Measurements from ENCODE around the gene KIF11. TPM values are rescaled to one million over a fixed set of nuclear protein-coding genes. Genes with fewer than 3 reads are reported as not detected.

The KIF11 gene
- total RNA-seq, 3 donors from 2014 or later = 4.6 to 6.3 (median 5.8) TPM

DNA sequence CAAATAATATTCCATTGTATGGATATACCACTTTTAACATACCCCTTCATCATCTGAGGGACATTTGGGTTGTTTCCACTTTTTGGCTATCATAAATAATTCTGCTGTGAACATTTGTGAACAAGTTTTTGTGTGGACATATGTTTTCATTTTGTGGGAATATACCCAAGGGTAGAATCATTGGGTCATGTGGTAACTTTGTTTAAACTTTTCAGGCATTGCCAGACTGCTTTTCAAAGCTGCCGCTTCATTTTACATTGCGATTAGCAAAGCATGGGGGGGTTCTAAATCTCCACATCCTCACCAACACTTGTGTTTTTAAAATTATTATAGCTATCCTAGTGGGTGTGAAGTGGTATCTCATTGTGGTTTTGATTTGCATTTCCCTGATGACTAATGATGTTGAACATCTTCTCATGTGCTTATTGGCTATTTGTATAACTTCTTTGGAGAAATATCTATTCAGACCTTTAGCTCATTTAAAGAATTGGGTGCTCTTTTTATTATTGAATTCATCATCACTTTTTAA, 88.4 kb downstream of the KIF11 start:
- Mint-ChIP-seq H3K27me3 (ENCODE audit: low read depth) (peaks cover 17% of the 10 kb centered on the region), H3K4me3 (no peak overlapping the region), H3K9me3 (peaks cover 5% of the 10 kb centered on the region), H3K4me1 (ENCODE audit: low read depth) (no peaks in the 10 kb centered on the region), H3K36me3 (ENCODE audit: insufficient read depth) (no peaks in the 10 kb centered on the region)
- no peak for ATAC-seq
- no peak for DNase-seq

- H3K36me3 Mint-ChIP-seq (ENCODE audit: insufficient read depth) = no peaks in the 10 kb centered on the region
- peaks cover 24% of the 10 kb centered on the region for H3K4me1 Mint-ChIP-seq (ENCODE audit: low read depth)
- H3K27me3 Mint-ChIP-seq (ENCODE audit: low read depth) = peaks cover 41% of the 10 kb centered on the region
- H3K4me3 Mint-ChIP-seq = peak overlapping the region; percentile 74
- H3K9me3 Mint-ChIP-seq = peaks cover 5% of the 10 kb centered on the region
- DNase-seq (no peak), ATAC-seq (no peak)
These were observed 95.6 kb downstream of the KIF11 start for GRCh38 chr10:92688573-92688926.

DNA sequence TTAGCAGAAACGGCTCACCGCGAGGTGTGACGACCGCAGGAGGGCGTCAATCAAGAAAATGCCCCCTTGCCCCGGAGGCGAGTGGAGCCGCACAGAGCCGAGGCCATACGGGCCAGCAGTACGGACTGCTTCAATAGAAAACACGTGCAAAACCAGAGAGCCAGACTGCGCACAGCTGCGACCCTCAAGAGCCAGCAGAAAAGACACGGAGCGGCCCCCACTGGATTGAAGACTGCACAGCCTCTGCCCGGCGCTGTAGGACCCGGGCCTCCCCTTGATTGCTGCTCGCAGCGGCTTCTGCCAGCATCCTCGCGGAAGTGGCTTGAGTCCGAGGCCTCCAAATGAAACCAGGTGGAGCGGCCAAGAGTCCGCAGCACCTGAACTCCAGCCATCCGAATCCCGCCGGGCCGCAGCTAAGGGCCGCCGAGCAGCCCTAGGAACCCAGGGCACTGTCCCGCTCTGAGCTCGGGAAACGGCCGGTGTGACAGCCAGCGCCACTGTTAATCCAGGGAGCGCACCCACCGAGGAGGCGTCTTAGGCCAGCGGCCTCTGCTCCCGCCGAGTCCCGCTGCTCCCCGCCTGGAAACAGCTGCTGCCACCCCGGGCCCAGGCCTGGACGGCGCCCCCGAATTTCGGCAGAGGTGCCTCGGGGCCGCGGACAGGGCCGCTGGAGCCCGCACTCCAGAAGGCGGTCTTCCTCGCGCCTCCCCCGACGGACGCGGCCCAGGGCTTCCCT, 96.2 kb downstream of the KIF11 start:
- Mint-ChIP-seq H3K4me1 (ENCODE audit: low read depth) (peaks cover 24% of the 10 kb centered on the region), H3K36me3 (ENCODE audit: insufficient read depth) (no peaks in the 10 kb centered on the region), H3K9me3 (peaks cover 5% of the 10 kb centered on the region), H3K4me3 (peak overlapping the region; percentile 74), H3K27me3 (ENCODE audit: low read depth) (peaks cover 42% of the 10 kb centered on the region)
- peak; percentile 18 to 20 for ATAC-seq
- DNase-seq = no peak

DNA sequence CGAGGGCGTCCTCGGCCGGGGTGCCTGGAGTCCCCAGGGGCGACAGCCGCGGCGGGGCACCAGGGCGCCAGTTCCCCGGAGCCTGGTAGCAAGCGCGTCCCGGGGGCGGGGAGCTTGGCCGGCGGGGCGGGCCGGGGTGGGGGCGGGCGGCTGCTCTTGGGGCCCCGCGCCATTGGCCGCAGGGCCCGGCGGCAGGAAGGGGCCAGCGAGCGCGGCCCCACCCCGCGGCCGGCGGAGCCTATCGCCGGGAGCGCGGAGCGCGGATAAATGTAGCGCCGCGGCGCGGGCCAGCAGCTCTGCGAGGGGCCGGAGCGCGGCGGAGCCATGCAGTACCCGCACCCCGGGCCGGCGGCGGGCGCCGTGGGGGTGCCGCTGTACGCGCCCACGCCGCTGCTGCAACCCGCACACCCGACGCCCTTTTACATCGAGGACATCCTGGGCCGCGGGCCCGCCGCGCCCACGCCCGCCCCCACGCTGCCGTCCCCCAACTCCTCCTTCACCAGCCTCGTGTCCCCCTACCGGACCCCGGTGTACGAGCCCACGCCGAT, 96.8 kb downstream of the KIF11 start, which contains the start of gene HHEX:
HHEX (plus strand) TSS at position 293 of the 548 bp plus-strand sequence; CDS start at position 325, 32 bp downstream.
- ATAC-seq = peak; percentile 66 to 73
- peaks cover 48% of the 10 kb centered on the region for H3K27me3 Mint-ChIP-seq (ENCODE audit: low read depth)

DNA sequence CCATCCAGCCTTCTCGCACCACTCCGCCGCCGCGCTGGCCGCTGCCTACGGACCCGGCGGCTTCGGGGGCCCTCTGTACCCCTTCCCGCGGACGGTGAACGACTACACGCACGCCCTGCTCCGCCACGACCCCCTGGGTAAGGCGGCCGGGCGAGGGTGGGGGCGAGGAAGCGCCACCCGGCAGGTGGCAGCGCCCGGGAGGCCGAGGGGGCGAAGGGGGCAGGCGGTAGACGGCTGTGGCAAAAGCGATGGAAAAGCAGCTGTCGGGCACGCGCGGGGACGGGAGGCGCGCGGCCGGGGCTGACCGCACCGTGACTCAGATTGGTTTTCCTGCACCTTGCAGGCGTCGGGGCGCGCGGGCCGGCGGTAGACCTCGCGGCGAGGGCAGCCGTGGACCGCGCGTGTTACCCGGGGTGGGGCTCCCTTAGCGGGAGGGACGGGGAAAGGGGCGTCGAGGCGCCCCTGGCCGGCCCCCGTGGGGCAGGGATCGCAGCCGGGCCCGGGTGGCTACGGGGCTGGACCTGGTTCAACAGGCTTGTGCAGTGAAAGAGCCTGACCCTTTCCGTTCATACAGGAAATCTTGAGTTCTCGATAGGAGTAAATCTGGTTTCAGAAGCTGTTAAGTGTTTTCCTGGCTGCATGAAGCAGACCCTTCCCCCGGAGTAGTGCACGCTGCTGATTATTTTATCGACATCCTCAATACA, 97.4 kb downstream of the KIF11 start:
- Mint-ChIP-seq H3K36me3 (ENCODE audit: insufficient read depth) (no peaks in the 10 kb centered on the region), H3K4me3 (peak overlapping the region; percentile 73), H3K4me1 (ENCODE audit: low read depth) (peaks cover 24% of the 10 kb centered on the region), H3K9me3 (no peaks in the 10 kb centered on the region), H3K27me3 (ENCODE audit: low read depth) (peaks cover 51% of the 10 kb centered on the region)
- ATAC-seq = peak; percentile 52 to 64
- DNase-seq = peak; percentile 52

More for the DNA sequence above, 96.8 kb downstream of the KIF11 start, which contains the start of gene HHEX:
- DNase-seq = no peak
- Mint-ChIP-seq H3K4me1 (ENCODE audit: low read depth) (peaks cover 24% of the 10 kb centered on the region), H3K36me3 (ENCODE audit: insufficient read depth) (no peaks in the 10 kb centered on the region), H3K9me3 (peaks cover 3% of the 10 kb centered on the region), H3K4me3 (peak within 1 kb of the TSS; percentile 74)

DNA sequence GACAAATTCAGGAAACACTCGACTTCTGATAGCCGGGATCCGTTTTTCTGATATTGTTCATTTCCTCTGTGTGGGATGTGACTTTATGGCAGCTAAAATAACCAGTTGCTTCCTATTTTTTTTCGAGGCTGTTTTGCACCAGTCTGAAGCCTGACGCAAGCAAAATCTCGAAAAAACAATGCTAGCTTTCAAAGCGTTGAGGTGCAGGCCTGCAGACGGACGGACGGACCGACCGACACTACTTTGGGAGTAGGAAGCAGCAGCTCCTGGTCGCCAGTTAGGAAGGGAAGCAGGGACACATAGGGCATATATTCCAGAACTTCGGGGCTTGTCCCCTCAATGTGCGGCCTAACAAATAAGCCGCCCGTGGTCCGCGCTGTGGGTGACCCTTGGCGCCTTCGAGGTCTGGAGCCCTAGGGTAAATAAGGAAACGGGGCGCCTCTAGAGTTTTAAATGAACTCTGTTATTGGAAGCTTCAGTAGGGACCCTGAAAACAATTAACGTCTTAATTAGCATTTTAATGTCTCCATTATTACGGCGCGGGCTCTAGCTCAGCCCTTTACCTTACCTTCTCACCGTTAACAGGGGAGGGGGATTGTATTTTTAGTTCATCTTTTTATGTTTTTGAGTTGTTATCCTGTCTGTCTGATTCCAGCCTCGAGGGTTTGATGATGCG, 98.1 kb downstream of the KIF11 start:
- Mint-ChIP-seq H3K4me3 (peak overlapping the region; percentile 73), H3K4me1 (ENCODE audit: low read depth) (peaks cover 24% of the 10 kb centered on the region), H3K36me3 (ENCODE audit: insufficient read depth) (no peaks in the 10 kb centered on the region), H3K9me3 (no peaks in the 10 kb centered on the region), H3K27me3 (ENCODE audit: low read depth) (peaks cover 49% of the 10 kb centered on the region)
- ATAC-seq (no peak), DNase-seq (no peak)

DNA sequence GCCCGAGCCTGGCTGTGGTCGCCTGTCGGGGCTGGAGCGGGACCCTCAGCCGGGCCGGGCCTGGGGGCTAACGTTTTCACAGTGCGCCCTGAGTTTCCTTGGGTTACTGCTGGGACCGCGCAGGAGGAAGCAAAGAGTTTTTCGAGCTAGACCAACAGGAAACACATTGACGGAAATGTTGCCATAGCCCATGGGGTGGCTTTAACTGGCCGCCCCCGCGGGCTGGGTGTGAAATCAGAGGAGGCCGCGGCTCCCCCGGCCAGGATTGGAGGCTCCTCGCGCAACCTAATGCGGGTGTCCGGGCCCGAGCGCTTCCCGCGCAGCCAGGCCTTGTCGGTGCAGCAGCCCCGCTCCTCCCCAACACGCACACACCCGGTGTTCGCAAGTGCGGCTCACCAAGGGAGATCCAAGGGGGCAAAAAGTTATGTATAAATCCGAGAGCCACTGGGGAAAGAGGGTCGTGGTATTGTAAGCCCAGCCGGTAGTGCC, 98.7 kb downstream of the KIF11 start:
- peak overlapping the region; percentile 73 for H3K4me3 Mint-ChIP-seq
- peaks cover 24% of the 10 kb centered on the region for H3K4me1 Mint-ChIP-seq (ENCODE audit: low read depth)
- ATAC-seq (peak in 1 of 2 donors; percentile 12), DNase-seq (no peak)
- H3K27me3 Mint-ChIP-seq (ENCODE audit: low read depth) = peaks cover 54% of the 10 kb centered on the region
- no peaks in the 10 kb centered on the region for H3K36me3 Mint-ChIP-seq (ENCODE audit: insufficient read depth)
- H3K9me3 Mint-ChIP-seq = no peaks in the 10 kb centered on the region

DNA sequence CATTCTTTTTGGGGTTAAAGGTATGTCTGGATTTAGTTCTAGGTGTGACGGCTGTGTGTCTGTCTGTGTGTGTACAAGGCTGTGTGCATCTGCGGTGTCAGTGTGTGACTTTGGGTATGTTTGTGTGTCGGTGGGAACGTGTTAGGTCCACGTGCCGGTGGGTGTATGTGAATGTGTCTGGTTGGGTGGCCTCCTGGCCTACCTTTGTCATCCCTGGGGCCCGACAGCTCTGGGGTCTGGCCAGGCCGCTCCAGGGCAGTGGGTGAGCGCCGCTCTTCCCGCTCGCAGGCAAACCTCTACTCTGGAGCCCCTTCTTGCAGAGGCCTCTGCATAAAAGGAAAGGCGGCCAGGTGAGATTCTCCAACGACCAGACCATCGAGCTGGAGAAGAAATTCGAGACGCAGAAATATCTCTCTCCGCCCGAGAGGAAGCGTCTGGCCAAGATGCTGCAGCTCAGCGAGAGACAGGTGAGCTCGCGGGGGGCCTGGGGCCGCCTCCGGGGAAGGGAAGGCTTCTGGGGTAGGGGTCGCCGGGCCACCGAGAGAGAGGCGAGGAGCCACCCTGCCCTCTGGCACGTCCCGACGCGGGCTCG, 99.2 kb downstream of the KIF11 start:
- peaks cover 60% of the 10 kb centered on the region for H3K27me3 Mint-ChIP-seq (ENCODE audit: low read depth)
- no peaks in the 10 kb centered on the region for H3K9me3 Mint-ChIP-seq
- H3K4me1 Mint-ChIP-seq (ENCODE audit: low read depth) = peaks cover 24% of the 10 kb centered on the region
- peak overlapping the region; percentile 73 for H3K4me3 Mint-ChIP-seq
- no peaks in the 10 kb centered on the region for H3K36me3 Mint-ChIP-seq (ENCODE audit: insufficient read depth)
- no peak for DNase-seq
- no peak for ATAC-seq

GRCh38 chr10:92692697-92693533, 100.0 kb downstream of the KIF11 start:
- Mint-ChIP-seq H3K36me3 (ENCODE audit: insufficient read depth) (no peaks in the 10 kb centered on the region), H3K4me3 (peak overlapping the region; percentile 73), H3K27me3 (ENCODE audit: low read depth) (peaks cover 60% of the 10 kb centered on the region), H3K4me1 (ENCODE audit: low read depth) (peaks cover 28% of the 10 kb centered on the region), H3K9me3 (no peaks in the 10 kb centered on the region)
- ATAC-seq = no peak
- DNase-seq = no peak

GRCh38 chr10:92693534-92693893, 100.6 kb downstream of the KIF11 start:
- H3K9me3 Mint-ChIP-seq = no peaks in the 10 kb centered on the region
- no peak for DNase-seq
- H3K27me3 Mint-ChIP-seq (ENCODE audit: low read depth) = peaks cover 59% of the 10 kb centered on the region
- no peak for ATAC-seq
- H3K4me3 Mint-ChIP-seq = no peak overlapping the region
- no peaks in the 10 kb centered on the region for H3K36me3 Mint-ChIP-seq (ENCODE audit: insufficient read depth)
- peaks cover 33% of the 10 kb centered on the region for H3K4me1 Mint-ChIP-seq (ENCODE audit: low read depth)

GRCh38 chr10:92695679-92696605, 103.0 kb downstream of the KIF11 start:
- peaks cover 34% of the 10 kb centered on the region for H3K4me1 Mint-ChIP-seq (ENCODE audit: low read depth)

GRCh38 chr10:92696606-92697383, 103.9 kb downstream of the KIF11 start:
- Mint-ChIP-seq H3K4me3 (no peak overlapping the region), H3K27me3 (ENCODE audit: low read depth) (peaks cover 67% of the 10 kb centered on the region), H3K4me1 (ENCODE audit: low read depth) (peaks cover 28% of the 10 kb centered on the region), H3K9me3 (no peaks in the 10 kb centered on the region), H3K36me3 (ENCODE audit: insufficient read depth) (no peaks in the 10 kb centered on the region)
- ATAC-seq (no peak), DNase-seq (no peak)

More at GRCh38 chr10:92695679-92696605, 103.0 kb downstream of the KIF11 start:
- H3K9me3 Mint-ChIP-seq = no peaks in the 10 kb centered on the region
- no peak for DNase-seq
- H3K4me3 Mint-ChIP-seq = no peak overlapping the region
- H3K36me3 Mint-ChIP-seq (ENCODE audit: insufficient read depth) = no peaks in the 10 kb centered on the region
- no peak for ATAC-seq
- H3K27me3 Mint-ChIP-seq (ENCODE audit: low read depth) = peaks cover 65% of the 10 kb centered on the region

All from activated T-cell treated with anti-CD3 and anti-CD28 coated beads, Interleukin-2, amount 50 U/mL, for 4 hours (primary cell).